Adipocyte (in vitro differentiated cells): ENCODE measurements around the gene DIAPH1.

Source experiments
- DNase-seq: peaks from one replicate; pipeline ENCODE4 v3.0.0-alpha.2; 2015; ENCODE audit warnings: low read depth
- H3K27me3 ChIP-seq: replicated peaks from 2 replicates; pipeline ENCODE4 v1.7.0; 2013; ENCODE audit warnings: mild to moderate bottlenecking, low read length, moderate library complexity; ENCODE audit not compliant: control insufficient read depth, insufficient read depth
- H3K36me3 ChIP-seq: 2 replicates; pipeline ENCODE4 v1.7.0; 2013; ENCODE audit warnings: low read length, mild to moderate bottlenecking, moderate library complexity; ENCODE audit not compliant: control insufficient read depth, insufficient read depth, severe bottlenecking
- H3K4me1 ChIP-seq: 2 replicates; pipeline ENCODE4 v1.7.0; 2013; ENCODE audit warnings: mild to moderate bottlenecking, low read length, moderate library complexity; ENCODE audit not compliant: control insufficient read depth, insufficient read depth
- H3K4me3 ChIP-seq: 2 replicates; pipeline ENCODE4 v1.7.0; 2013; ENCODE audit warnings: mild to moderate bottlenecking, low read length, moderate library complexity
- H3K9ac ChIP-seq: 2 replicates; pipeline ENCODE4 v1.7.0; 2013; ENCODE audit warnings: mild to moderate bottlenecking, low read length, moderate library complexity
- H3K9me3 ChIP-seq: 2 replicates; pipeline ENCODE4 v1.7.0; 2013; ENCODE audit warnings: mild to moderate bottlenecking, low read length, moderate library complexity; ENCODE audit not compliant: control insufficient read depth

DIAPH1 gene

DNA sequence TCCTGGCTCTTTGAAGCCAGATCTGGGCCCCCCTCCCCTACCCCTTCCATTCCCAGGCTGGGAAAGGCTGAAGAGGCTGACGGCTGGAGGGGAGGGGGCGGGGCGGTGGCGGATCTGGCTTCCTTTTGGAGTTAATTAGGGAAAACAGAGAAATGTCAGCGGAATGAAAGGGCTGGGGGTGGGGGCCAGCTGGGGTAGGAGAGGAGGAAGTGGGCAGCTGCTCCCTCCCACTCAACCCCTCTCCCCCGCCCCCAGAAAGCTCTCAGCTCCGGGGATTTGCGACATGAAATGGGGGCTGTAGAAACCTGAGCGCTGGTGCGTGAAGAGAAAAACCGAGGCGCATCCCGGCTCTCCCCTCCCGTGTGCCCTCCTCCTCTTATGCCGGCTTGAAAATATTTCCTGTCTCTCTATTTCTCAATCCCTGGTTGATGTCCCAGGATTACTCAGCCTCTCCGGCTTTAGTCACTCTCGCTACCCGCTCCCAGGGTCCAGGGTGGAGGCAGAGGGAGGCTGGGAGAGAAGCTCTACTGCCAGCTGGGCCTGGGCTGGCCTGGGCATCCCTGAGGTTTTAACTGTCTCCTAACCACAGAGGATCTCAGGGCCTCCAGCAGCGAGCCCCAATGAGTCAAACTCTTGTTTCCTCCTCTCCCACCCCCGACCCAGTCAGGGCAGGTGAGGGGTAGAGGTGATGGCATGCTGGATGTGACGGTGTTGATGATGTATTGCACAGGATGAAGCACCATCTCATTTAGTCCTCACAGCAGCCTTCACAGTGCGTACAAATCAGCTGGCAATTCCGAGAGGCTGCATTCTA lies 109.8 kb downstream of the DIAPH1 start:
- Histone ChIP-seq H3K9me3 (no peaks in the 10 kb centered on the region), H3K4me1 (peaks cover 51% of the 10 kb centered on the region), H3K27me3 (no peaks in the 10 kb centered on the region), H3K9ac (peak overlapping the region; percentile 84), H3K4me3 (peak overlapping the region; percentile 77), H3K36me3 (peaks cover 13% of the 10 kb centered on the region)
- peak; percentile 98 for DNase-seq

DNA sequence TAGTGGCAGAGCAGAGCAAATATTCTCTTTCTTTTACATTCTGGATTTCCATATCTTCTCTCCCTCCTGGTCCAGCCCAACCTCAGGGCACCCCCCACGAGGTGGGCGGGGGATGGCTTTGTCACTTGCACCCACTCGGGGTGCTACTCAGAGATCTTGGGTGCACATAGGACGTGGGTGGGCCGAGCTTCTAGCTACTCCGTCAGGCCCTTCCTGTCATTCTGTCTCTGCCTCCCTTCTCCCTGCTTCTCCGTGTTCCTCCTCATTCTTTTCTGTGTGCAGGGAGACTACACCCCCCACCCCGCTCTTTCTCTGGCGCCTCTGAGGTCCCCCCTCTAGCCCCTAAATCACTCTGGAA lies 110.4 kb downstream of the DIAPH1 start:
- H3K4me1 ChIP-seq: peaks cover 45% of the 10 kb centered on the region
- peak overlapping the region; percentile 77 for H3K4me3 ChIP-seq
- peaks cover 13% of the 10 kb centered on the region for H3K36me3 ChIP-seq
- no peak for DNase-seq
- H3K27me3 ChIP-seq: no peaks in the 10 kb centered on the region
- peak overlapping the region; percentile 84 for H3K9ac ChIP-seq
- H3K9me3 ChIP-seq: no peaks in the 10 kb centered on the region

- peak; percentile 92 for DNase-seq
- Histone ChIP-seq H3K9me3 (no peaks in the 10 kb centered on the region), H3K4me3 (peak overlapping the region; percentile 77), H3K4me1 (peaks cover 37% of the 10 kb centered on the region), H3K36me3 (peaks cover 13% of the 10 kb centered on the region), H3K9ac (peak overlapping the region; percentile 84), H3K27me3 (no peaks in the 10 kb centered on the region)
Measured at GRCh38 chr5:141507387-141508091, 111.3 kb downstream of the DIAPH1 start.

- Histone ChIP-seq H3K9ac (peak overlapping the region; percentile 84), H3K4me1 (peaks cover 29% of the 10 kb centered on the region), H3K9me3 (no peaks in the 10 kb centered on the region), H3K4me3 (no peak overlapping the region), H3K36me3 (peaks cover 9% of the 10 kb centered on the region), H3K27me3 (no peaks in the 10 kb centered on the region)
- no peak for DNase-seq
Measured at GRCh38 chr5:141506381-141507155, 112.2 kb downstream of the DIAPH1 start.

- Histone ChIP-seq H3K36me3 (no peaks in the 10 kb centered on the region), H3K4me1 (peaks cover 22% of the 10 kb centered on the region), H3K4me3 (no peak overlapping the region), H3K27me3 (no peaks in the 10 kb centered on the region), H3K9me3 (no peaks in the 10 kb centered on the region), H3K9ac (no peak overlapping the region)
- DNase-seq: no peak
Measured at GRCh38 chr5:141504216-141504615, 114.6 kb downstream of the DIAPH1 start.

DNA sequence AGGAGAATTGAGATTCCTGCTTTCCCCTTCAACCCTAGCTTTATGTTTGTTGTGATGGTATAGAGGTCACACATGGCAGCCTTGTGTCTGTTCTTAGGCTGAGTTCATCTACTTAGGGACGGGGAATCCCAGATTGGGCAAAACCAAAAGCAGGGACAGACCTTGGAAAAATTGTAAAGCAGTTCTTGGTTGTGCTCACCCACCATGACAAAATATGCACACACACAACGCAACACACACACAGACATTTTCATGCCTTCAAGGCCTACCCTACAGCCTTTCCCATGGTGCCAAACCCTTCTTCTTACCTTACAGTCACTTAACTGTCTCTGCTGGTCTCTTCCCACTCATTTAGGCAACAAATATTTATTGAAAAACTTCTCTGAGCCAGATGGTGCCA lies 115.1 kb downstream of the DIAPH1 start:
- H3K4me3 ChIP-seq: no peak overlapping the region
- no peaks in the 10 kb centered on the region for H3K36me3 ChIP-seq
- no peaks in the 10 kb centered on the region for H3K27me3 ChIP-seq
- H3K9ac ChIP-seq: no peak overlapping the region
- peaks cover 20% of the 10 kb centered on the region for H3K4me1 ChIP-seq
- no peak for DNase-seq
- H3K9me3 ChIP-seq: no peaks in the 10 kb centered on the region

- Histone ChIP-seq H3K4me1 (peaks cover 2% of the 10 kb centered on the region), H3K36me3 (peaks cover 4% of the 10 kb centered on the region), H3K27me3 (no peaks in the 10 kb centered on the region), H3K9ac (no peak overlapping the region), H3K4me3 (no peak overlapping the region), H3K9me3 (no peaks in the 10 kb centered on the region)
- DNase-seq: no peak
Measured at GRCh38 chr5:141501761-141502160, 117.0 kb downstream of the DIAPH1 start.

GRCh38 chr5:141496038-141496437 lies 122.8 kb downstream of the DIAPH1 start:
- no peaks in the 10 kb centered on the region for H3K27me3 ChIP-seq
- H3K36me3 ChIP-seq: peaks cover 7% of the 10 kb centered on the region
- no peak overlapping the region for H3K4me3 ChIP-seq
- DNase-seq: no peak
- no peaks in the 10 kb centered on the region for H3K9me3 ChIP-seq
- H3K4me1 ChIP-seq: peaks cover 14% of the 10 kb centered on the region
- H3K9ac ChIP-seq: no peak overlapping the region

DNA sequence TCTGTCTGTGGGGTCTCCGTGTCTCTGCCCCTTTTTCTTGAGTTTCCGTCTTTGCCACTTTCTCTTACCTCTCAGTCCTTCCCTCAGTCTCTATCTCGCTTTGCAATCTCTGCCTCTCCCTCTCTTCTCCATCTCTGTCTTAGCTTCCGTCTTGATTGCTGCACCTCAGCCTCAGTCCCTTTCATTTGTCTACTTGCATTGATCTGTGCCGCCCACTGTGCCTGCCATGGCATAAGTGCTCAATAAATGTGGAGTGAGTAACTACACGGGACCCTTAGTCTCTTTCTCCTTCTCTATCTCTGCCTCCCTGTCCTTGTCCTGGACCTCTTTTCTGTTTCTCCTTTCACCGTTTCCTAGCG lies 123.4 kb downstream of the DIAPH1 start:
- Histone ChIP-seq H3K36me3 (peaks cover 11% of the 10 kb centered on the region), H3K4me3 (no peak overlapping the region), H3K9ac (no peak overlapping the region), H3K27me3 (no peaks in the 10 kb centered on the region), H3K9me3 (no peaks in the 10 kb centered on the region), H3K4me1 (peaks cover 14% of the 10 kb centered on the region)
- DNase-seq: no peak

- Histone ChIP-seq H3K4me3 (no peak overlapping the region), H3K27me3 (no peaks in the 10 kb centered on the region), H3K9ac (no peak overlapping the region), H3K4me1 (peaks cover 15% of the 10 kb centered on the region), H3K9me3 (no peaks in the 10 kb centered on the region), H3K36me3 (peaks cover 12% of the 10 kb centered on the region)
- no peak for DNase-seq
Measured at GRCh38 chr5:141494761-141495452, 123.9 kb downstream of the DIAPH1 start.
